Large intestine (tissue), 3 donors: ENCODE data around the gene NR1I2. TPM values are rescaled to one million over a fixed set of nuclear protein-coding genes. Genes with fewer than 3 reads are reported as not detected.

ENCODE experiments used
- DNase-seq, 2 donors: peaks; one replicate each; pipeline versions ENCODE4 v3.0.0 to v3.0.0-alpha.2; 2013
- H3K27ac ChIP-seq: one replicate; pipeline ENCODE4 v1.5.1; 2013; ENCODE audit warnings: low read length
- H3K27me3 ChIP-seq: 2 replicates; pipeline ENCODE4 v1.6.1; 2013; ENCODE audit warnings: low read length; ENCODE audit not compliant: control insufficient read depth, insufficient read depth
- H3K36me3 ChIP-seq: 2 replicates; pipeline ENCODE4 v1.6.1; 2013; ENCODE audit warnings: low read length; ENCODE audit not compliant: control insufficient read depth, insufficient read depth
- H3K4me1 ChIP-seq: one replicate; pipeline ENCODE4 v1.6.1; 2013; ENCODE audit warnings: low read length; ENCODE audit not compliant: control insufficient read depth, insufficient read depth
- H3K4me3 ChIP-seq: one replicate; pipeline ENCODE4 v1.5.1; 2013; ENCODE audit warnings: low read length
- H3K9me3 ChIP-seq: one replicate; pipeline ENCODE4 v1.6.1; 2013; ENCODE audit warnings: mild to moderate bottlenecking, low read depth, low read length, moderate library complexity; ENCODE audit not compliant: control insufficient read depth
- WGBS: methylation state at CpG from one replicate; pipeline ENCODE4 v1.1.5; 2013; ENCODE audit warnings: low lambda C conversion rate; ENCODE audit not compliant: insufficient coverage; 5-methylcytosine and 5-hydroxymethylcytosine counted together
- polyA plus RNA-seq: library from polyadenylated mRNA; unstranded; fragments of 120-200 nt; gene quantifications from one replicate; pipeline ENCODE4 v1.2.1, GENCODE V29; 2013

Gene NR1I2
- polyA plus RNA-seq, 1 donor, result 89.1 TPM

DNA sequence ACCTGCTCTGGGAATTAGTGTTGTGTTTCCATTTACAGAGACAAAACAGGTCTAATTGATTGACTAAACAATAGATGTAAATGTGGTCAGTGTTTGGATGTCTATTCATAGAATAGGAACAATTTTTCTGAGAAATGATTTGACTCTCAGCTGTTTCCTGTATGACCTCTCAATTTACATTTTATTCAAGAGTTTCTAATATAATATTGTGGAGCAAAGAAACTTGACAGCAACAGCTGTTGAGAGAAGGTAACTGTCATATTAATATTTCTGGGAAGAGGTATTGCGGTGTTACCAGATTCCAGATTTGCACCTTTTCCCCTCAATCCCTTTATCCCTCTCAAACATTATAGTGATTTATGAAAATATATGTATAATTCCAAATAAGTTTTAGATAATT is 3.7 kb upstream of the NR1I2 start:
- Histone ChIP-seq H3K4me1 (peaks cover 22% of the 10 kb centered on the region), H3K9me3 (peaks cover 8% of the 10 kb centered on the region), H3K36me3 (no peaks in the 10 kb centered on the region), H3K27ac (no peak overlapping the region), H3K4me3 (no peak overlapping the region), H3K27me3 (no peaks in the 10 kb centered on the region)
- DNase-seq, result no peak
- WGBS, result no CpG with 5 or more reads among the region's 1 CpG

DNA sequence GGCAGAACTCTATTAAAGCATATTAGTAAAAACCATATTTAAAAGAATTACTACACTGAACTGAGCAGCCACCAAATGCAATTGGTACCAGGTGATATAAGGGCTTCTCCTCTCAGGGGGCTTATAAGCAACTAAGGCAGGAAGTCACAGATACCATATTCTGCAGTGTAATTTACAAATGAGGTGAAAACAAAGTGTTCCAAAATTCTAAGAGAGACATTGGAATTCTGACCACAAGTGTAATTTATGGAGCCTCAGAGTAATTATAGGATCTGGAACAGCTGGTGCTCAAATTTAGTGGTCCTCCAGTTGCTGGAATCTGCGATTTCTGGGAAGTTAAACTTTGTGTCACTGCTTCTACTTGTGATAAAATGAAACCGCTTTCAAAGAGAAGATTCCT is 3.1 kb upstream of the NR1I2 start:
- no peak overlapping the region for H3K27ac ChIP-seq
- no peaks in the 10 kb centered on the region for H3K36me3 ChIP-seq
- no CpG with 5 or more reads among the region's 2 CpGs for WGBS
- H3K4me1 ChIP-seq, result peaks cover 22% of the 10 kb centered on the region
- peaks cover 8% of the 10 kb centered on the region for H3K9me3 ChIP-seq
- no peak for DNase-seq
- H3K4me3 ChIP-seq, result no peak overlapping the region
- H3K27me3 ChIP-seq, result no peaks in the 10 kb centered on the region

DNA sequence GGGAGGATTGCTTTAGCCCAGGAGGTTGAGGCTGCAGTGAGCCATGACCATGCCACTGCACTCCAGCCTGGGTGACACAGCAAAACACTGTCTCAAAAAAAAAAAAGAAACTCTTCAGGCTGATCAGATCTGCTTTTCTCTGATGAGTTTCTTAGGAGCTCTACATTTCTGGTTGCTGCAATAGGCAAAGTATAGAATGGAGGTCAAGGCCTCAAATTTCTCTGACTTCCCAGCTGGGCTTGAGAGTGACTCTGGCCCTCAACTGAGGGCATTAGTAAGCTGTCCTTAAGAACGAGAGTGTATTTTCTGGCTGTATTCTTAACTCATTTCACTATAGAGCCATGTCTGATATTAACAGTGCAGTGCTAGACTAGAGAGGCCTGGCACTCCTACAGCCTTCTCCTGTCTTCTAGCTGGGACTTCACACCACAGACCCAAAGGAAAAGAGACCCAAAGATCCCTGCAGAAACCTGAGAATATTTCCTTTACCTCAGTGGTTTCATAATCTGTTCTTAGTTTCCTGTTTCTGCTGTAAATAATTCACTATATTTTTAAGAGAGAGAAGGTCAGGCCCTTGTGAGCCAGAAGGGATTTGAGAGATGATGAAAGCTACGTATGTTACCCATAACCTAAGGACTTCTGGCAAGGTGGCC is 2.0 kb upstream of the NR1I2 start:
- DNase-seq, result peak in 1 of 2 donors; percentile 20
- no CpG with 5 or more reads among the region's 2 CpGs for WGBS
- H3K27ac ChIP-seq, result peak overlapping the region; percentile 95
- no peaks in the 10 kb centered on the region for H3K27me3 ChIP-seq
- H3K4me1 ChIP-seq, result peaks cover 24% of the 10 kb centered on the region
- H3K36me3 ChIP-seq, result no peaks in the 10 kb centered on the region
- H3K9me3 ChIP-seq, result peaks cover 8% of the 10 kb centered on the region
- no peak overlapping the region for H3K4me3 ChIP-seq

DNA sequence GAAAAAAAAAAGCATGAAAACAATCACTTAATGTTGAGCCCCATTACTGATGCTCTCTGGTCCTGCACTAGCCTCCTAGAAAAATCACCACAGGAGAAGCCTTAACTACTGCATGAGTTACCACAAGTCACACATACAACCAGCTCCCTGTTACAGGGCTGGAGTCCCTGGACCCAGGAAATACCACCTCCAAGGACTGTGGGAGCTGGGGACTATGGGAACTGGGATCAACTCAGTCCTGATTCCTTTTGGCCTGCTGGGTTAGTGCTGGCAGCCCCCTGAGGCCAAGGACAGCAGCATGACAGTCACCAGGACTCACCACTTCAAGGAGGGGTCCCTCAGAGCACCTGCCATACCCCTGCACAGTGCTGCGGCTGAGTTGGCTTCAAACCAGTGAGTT is 559 bp downstream of the NR1I2 start:
- H3K27me3 ChIP-seq, result no peaks in the 10 kb centered on the region
- H3K4me1 ChIP-seq, result peaks cover 39% of the 10 kb centered on the region
- no peaks in the 10 kb centered on the region for H3K9me3 ChIP-seq
- peak in 1 of 2 donors; percentile 64 for DNase-seq
- WGBS, result no CpG with 5 or more reads among the region's 1 CpG
- peak overlapping the region; percentile 58 for H3K4me3 ChIP-seq
- H3K27ac ChIP-seq, result peak overlapping the region; percentile 95
- H3K36me3 ChIP-seq, result no peaks in the 10 kb centered on the region

DNA sequence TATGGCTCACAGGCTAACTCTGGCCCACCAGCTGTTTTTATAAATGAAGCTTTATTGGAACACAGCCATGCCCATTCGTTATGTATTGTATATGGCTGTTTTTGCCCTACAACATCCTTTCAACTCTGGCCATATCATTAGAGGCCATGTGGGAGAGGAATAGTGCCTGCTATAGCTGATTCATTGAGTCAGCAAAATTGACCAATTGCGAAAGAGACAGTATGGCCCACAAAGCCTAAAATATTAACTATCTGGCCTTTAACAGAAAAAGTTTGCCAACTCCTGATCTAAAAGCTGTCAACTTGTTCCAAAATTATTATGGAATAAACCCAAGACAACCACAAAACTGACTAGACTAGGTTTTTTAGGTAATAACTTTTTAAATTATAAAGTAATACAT is 1.4 kb downstream of the NR1I2 start:
- Histone ChIP-seq H3K27ac (peak overlapping the region; percentile 95), H3K4me3 (peak overlapping the region; percentile 58), H3K9me3 (no peaks in the 10 kb centered on the region), H3K4me1 (peaks cover 40% of the 10 kb centered on the region), H3K36me3 (peaks cover 2% of the 10 kb centered on the region), H3K27me3 (no peaks in the 10 kb centered on the region)
- DNase-seq, result peak in 1 of 2 donors; percentile 35
- WGBS, result 100% methylated on average over 1 of the region's 2 CpGs

DNA sequence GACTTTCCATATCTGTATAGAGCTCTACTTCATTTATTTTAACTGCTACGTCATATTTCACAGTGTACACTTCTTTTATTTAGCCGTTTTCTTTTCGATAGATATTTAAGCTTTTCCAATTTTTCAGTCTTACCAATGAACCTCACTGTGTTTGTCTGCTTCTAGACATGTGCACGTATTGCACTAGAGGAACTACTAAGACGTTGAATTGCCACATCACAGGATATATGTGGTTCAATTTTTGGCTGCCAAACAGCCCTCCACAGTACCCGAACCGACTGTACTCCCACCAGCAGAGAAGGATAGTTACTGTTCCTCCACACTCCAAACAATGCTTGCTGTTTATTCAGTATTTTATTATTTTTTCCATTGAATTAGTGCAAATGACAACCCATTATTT is 2.0 kb downstream of the NR1I2 start:
- H3K27me3 ChIP-seq, result no peaks in the 10 kb centered on the region
- peaks cover 42% of the 10 kb centered on the region for H3K4me1 ChIP-seq
- peak overlapping the region; percentile 8 for H3K4me3 ChIP-seq
- H3K27ac ChIP-seq, result peak overlapping the region; percentile 95
- DNase-seq, result no peak
- H3K9me3 ChIP-seq, result no peaks in the 10 kb centered on the region
- WGBS, result 85% methylated on average over 4 of the region's 7 CpGs
- peaks cover 2% of the 10 kb centered on the region for H3K36me3 ChIP-seq

DNA sequence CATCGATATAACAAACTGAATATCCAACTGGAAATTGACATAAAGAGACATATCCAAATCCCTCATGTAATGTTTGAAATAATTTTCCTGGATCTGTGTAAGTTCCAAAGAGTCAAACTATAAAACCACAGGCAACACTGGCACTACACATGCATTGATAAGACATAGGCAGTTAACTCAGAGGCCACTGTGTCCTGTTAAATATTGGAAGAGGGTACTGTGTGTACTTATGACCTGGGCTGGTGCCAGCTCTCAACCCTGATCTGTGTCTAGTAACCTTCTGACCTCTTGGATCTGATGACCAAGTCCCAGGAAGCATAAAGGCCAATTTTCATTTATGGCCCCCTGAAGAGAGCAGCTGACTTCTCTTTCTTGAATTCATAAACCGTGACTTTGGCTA is 4.5 kb downstream of the NR1I2 start:
- no peaks in the 10 kb centered on the region for H3K27me3 ChIP-seq
- H3K9me3 ChIP-seq, result no peaks in the 10 kb centered on the region
- peaks cover 27% of the 10 kb centered on the region for H3K4me1 ChIP-seq
- peak; percentile 26 to 76 for DNase-seq
- H3K27ac ChIP-seq, result peak overlapping the region; percentile 63
- H3K4me3 ChIP-seq, result no peak overlapping the region
- no CpG with 5 or more reads among the region's 2 CpGs for WGBS
- peaks cover 6% of the 10 kb centered on the region for H3K36me3 ChIP-seq

DNA sequence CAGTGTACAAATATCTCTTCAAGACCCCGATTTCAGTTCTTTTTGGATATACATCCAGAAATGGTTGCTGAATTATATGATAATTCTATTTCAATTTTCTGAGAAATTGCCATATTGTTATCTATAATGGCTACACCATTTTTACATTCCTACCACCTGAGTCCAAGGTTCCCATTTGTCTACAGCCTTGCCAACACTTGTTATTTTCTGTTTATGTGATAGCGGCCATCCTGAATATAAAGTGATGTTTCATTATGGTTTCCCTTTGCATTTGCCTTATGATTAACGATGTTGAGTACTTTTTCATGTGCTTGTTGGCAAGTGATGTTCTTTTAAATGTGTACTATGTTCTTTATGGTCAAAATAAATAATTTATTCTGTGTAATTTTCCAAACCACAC is 8.5 kb downstream of the NR1I2 start:
- Histone ChIP-seq H3K4me1 (peaks cover 28% of the 10 kb centered on the region), H3K27ac (no peak overlapping the region), H3K36me3 (peaks cover 16% of the 10 kb centered on the region), H3K27me3 (no peaks in the 10 kb centered on the region), H3K9me3 (no peaks in the 10 kb centered on the region), H3K4me3 (no peak overlapping the region)
- no peak for DNase-seq
- WGBS, result no CpG with 5 or more reads among the region's 3 CpGs

DNA sequence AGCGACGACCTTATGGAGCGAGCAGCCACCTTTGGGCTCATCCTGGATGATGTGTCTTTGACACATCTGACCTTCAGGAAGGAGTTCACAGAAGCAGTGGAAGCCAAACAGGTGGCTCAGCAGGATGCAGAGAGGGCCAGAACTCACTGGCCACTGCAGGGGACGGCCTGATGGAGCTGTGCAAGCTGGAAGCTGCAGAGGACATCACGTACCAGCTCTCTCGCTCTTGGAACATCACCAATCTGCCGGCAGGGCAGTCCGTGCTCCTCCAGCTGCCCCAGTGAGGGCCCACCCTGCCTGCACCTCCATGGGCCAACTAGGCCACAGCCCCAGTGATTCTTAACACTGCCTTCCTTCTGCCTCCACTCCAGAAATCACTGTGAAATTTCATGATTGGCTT is 10.4 kb downstream of the NR1I2 start:
- no peaks in the 10 kb centered on the region for H3K9me3 ChIP-seq
- peaks cover 16% of the 10 kb centered on the region for H3K36me3 ChIP-seq
- no CpG with 5 or more reads among the region's 8 CpGs for WGBS
- DNase-seq, result no peak
- no peak overlapping the region for H3K27ac ChIP-seq
- H3K4me1 ChIP-seq, result peaks cover 34% of the 10 kb centered on the region
- H3K4me3 ChIP-seq, result no peak overlapping the region
- no peaks in the 10 kb centered on the region for H3K27me3 ChIP-seq

DNA sequence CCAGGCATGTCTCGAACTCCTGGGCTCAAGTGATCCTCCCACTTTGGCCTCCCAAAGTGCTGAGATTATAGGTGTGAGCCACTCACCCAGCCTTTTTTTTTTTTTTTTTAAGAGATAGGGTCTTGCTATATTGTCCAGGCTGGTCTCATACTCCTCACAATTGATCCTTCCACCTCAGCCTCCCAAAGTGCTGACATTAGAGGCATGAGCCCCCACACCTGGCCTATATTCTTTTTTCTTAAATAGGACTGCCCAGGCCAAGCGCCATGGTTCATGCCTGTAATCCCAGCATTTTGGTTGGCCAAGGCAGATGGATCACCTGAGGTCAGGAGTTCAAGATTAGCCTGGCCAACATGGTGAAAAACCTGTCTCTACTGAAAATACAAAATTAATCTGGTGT is 12.5 kb downstream of the NR1I2 start:
- Histone ChIP-seq H3K27ac (peak overlapping the region; percentile 90), H3K36me3 (peaks cover 14% of the 10 kb centered on the region), H3K9me3 (no peaks in the 10 kb centered on the region), H3K4me3 (no peak overlapping the region), H3K4me1 (peaks cover 29% of the 10 kb centered on the region), H3K27me3 (no peaks in the 10 kb centered on the region)
- WGBS, result no CpG with 5 or more reads among the region's 2 CpGs
- no peak for DNase-seq

DNA sequence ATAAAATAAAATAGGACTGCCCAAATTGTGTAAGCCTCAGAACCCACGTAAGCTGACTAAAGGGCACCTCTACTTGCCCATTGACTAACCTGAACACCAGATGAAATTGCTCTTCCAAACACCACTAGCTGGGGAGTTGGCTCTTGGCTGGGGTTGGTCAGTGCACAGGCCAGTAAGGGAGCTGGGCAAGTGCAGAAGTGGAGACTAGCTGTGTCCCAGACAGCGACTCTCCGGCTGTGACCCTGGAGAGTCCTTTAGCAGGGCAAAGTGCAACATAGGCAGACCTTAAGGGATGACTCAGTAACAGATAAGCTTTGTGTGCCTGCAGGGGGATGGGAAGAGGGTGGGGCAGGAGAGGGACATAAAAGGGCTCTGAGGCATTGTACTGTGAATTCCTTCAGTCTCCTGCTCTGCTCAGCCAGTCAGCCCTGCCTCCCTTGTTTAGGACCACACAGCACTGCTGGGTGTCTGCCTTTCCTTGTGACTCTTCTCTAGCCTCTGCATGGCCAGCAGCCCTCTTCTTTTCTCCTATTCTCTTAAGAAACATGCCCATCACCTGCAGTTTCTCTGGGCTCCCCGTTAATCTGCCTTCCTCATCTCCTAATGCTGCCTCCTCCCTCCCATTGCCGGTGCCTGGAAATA is 13.2 kb downstream of the NR1I2 start:
- Histone ChIP-seq H3K27ac (peak overlapping the region; percentile 90), H3K4me1 (peaks cover 29% of the 10 kb centered on the region), H3K27me3 (no peaks in the 10 kb centered on the region), H3K4me3 (peak overlapping the region; percentile 1), H3K9me3 (no peaks in the 10 kb centered on the region), H3K36me3 (peaks cover 14% of the 10 kb centered on the region)
- peak; percentile 97 to 98 for DNase-seq
- WGBS, result 10% methylated on average over 2 of the region's 5 CpGs
